ENCODE results near the gene PROM1. TPM values are rescaled to one million over a fixed set of nuclear protein-coding genes. Genes with fewer than 3 reads are reported as not detected.

PROM1 gene
- total RNA-seq, 4 donors from 2014 or later: 0.13 to 6.7 (median 1.7) TPM; not detected in 1

GRCh38 chr4:16122308-16122711 lies 38.5 kb upstream of the PROM1 start:
- peaks cover 0 to 33% (median 0%) of the 10 kb centered on the region in 4 donors for H3K27me3 ChIP-seq
- no peaks in the 10 kb centered on the region for H3K36me3 ChIP-seq
- H3K4me3 ChIP-seq: no peak overlapping the region
- DNase-seq: no peak
- intact Hi-C loops (cut with DNase I): no loop called here
- TF ChIP-seq POLR2A (IDR thresholded peaks at IDR 0.05): no peak
- TF ChIP-seq CTCF (IDR thresholded peaks at IDR 0.05): no peak
- no peaks in the 10 kb centered on the region for H3K9me3 ChIP-seq
- 64 to 73% methylated on average over 4 of the region's 4 CpGs for WGBS, 2 donors
- no peaks in the 10 kb centered on the region for H3K4me1 ChIP-seq
- H3K27ac ChIP-seq: no peak overlapping the region

GRCh38 chr4:16120720-16121119 lies 36.9 kb upstream of the PROM1 start:
- H3K4me3 ChIP-seq: no peak overlapping the region
- no peak overlapping the region for H3K27ac ChIP-seq
- no peaks in the 10 kb centered on the region for H3K4me1 ChIP-seq
- no peak for DNase-seq
- no peaks in the 10 kb centered on the region for H3K9me3 ChIP-seq
- intact Hi-C loops (cut with DNase I): no loop called here
- no peaks in the 10 kb centered on the region for H3K36me3 ChIP-seq
- no peak for TF ChIP-seq CTCF (IDR thresholded peaks at IDR 0.05)
- TF ChIP-seq POLR2A (IDR thresholded peaks at IDR 0.05): no peak
- WGBS, 2 donors: 40 to 74% methylated on average over 4 of the region's 4 CpGs
- H3K27me3 ChIP-seq: peaks cover 0 to 44% (median 0%) of the 10 kb centered on the region in 4 donors

- Histone ChIP-seq H3K36me3 (no peaks in the 10 kb centered on the region), H3K27me3 (peaks cover 0 to 46% (median 0%) of the 10 kb centered on the region in 4 donors), H3K27ac (no peak overlapping the region), H3K9me3 (no peaks in the 10 kb centered on the region), H3K4me3 (no peak overlapping the region), H3K4me1 (no peaks in the 10 kb centered on the region)
- TF ChIP-seq CTCF (IDR thresholded peaks at IDR 0.05) (no peak), POLR2A (IDR thresholded peaks at IDR 0.05) (no peak)
- WGBS, 2 donors: 70 to 77% methylated on average over 4 of the region's 4 CpGs
- intact Hi-C loops (cut with DNase I): no loop called here
- no peak for DNase-seq
Measured at GRCh38 chr4:16119981-16120380, 36.2 kb upstream of the PROM1 start.

GRCh38 chr4:16118090-16118489 lies 34.3 kb upstream of the PROM1 start:
- H3K4me1 ChIP-seq: no peaks in the 10 kb centered on the region
- no peak overlapping the region for H3K27ac ChIP-seq
- TF ChIP-seq POLR2A (IDR thresholded peaks at IDR 0.05) (no peak), CTCF (IDR thresholded peaks at IDR 0.05) (no peak)
- intact Hi-C loops (cut with DNase I): no loop called here
- WGBS, 2 donors: 46 to 65% methylated on average over 2 of the region's 2 CpGs
- no peak overlapping the region for H3K4me3 ChIP-seq
- no peaks in the 10 kb centered on the region for H3K9me3 ChIP-seq
- DNase-seq: no peak
- H3K27me3 ChIP-seq: peaks cover 0 to 61% (median 0%) of the 10 kb centered on the region in 4 donors
- no peaks in the 10 kb centered on the region for H3K36me3 ChIP-seq

GRCh38 chr4:16117164-16117563 lies 33.3 kb upstream of the PROM1 start:
- peaks cover 0 to 59% (median 0%) of the 10 kb centered on the region in 4 donors for H3K27me3 ChIP-seq
- WGBS, 2 donors: 58 to 73% methylated on average over 5 of the region's 5 CpGs
- no peak for TF ChIP-seq POLR2A (IDR thresholded peaks at IDR 0.05)
- no peak for TF ChIP-seq CTCF (IDR thresholded peaks at IDR 0.05)
- no peak overlapping the region for H3K4me3 ChIP-seq
- intact Hi-C loops (cut with DNase I): no loop called here
- H3K27ac ChIP-seq: no peak overlapping the region
- no peaks in the 10 kb centered on the region for H3K36me3 ChIP-seq
- H3K9me3 ChIP-seq: no peaks in the 10 kb centered on the region
- DNase-seq: no peak
- H3K4me1 ChIP-seq: no peaks in the 10 kb centered on the region
